GM18861 (cell line): ENCODE data around the gene CHRM4.

Experiments
- ATAC-seq: cut with Tn5 transposase; IDR thresholded peaks from one replicate; pipeline ENCODE4 v1.9.1; 2021; ENCODE audit not compliant: unreplicated experiment

Gene CHRM4

DNA sequence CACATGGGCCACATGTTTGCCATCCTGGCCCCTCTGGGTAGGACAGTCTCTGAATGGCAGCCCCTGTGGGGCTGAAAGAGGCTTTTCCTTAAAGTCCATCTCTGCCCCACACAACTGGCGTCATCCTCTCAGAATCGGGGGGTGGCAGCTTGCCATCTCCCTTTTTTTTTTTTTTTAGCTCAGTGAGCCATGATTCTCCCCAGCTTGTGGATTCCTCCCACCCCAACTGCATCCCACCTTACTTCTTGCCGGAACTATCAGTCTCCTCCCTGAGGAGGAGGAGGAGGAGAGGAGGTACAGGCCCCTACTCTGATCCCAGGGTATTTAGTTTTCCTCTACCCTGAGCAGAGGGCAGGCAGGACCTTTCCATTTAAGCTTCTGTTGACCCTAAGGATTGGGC, 40.9 kb downstream of the CHRM4 start:
- no peak for ATAC-seq

DNA sequence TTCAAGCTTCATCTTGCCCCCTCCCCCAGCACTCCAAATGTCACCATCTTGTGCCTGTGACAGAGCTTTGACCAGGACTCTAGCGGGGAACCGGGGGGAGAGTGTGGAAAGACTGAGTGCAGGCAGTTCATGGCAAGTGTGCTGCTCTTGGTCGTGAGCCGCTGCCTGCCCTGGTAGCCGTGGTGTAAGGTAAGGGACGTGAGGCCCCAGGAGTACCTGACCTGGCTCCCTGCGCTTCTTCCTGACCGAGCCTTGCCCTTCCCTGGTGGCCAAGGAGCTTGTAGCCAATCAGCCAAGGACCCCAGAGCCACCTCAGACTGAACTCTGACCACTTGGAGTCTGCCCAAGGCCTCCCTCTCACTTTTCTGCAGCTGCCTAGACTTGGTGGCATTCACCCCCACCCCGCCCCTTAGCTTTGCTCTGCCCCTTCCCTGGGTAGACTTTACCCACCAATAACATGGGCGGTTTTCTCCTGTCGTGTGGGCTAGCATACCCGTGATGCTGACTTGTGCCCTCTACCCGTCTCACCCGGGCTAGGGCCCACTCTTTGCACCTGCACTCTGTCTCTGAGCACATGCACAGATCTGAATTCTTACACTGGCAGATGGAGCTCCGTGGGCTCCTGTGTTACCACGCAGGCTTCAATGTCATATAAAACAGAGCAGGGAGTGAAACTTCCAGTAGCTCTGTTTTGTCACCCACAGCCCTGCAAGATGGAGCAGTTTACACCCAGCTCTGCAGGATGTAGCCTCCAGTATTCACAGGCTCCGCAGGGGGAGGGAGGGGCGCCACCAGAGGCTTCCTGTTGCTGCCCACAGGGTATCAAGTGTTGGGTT, 42.8 kb downstream of the CHRM4 start:
- ATAC-seq: no peak

GRCh38 chr11:46347637-46348311, 43.8 kb downstream of the CHRM4 start:
- ATAC-seq: peak; percentile 2

- ATAC-seq: peak; percentile 58
Observed at GRCh38 chr11:46346886-46347636, 44.5 kb downstream of the CHRM4 start, which contains the start of gene DGKZ. DGKZ (plus strand) TSS chr11:46347463; CDS start chr11:46347660, 197 bp downstream.

GRCh38 chr11:46345881-46346484, 45.6 kb downstream of the CHRM4 start:
- ATAC-seq: no peak

DNA sequence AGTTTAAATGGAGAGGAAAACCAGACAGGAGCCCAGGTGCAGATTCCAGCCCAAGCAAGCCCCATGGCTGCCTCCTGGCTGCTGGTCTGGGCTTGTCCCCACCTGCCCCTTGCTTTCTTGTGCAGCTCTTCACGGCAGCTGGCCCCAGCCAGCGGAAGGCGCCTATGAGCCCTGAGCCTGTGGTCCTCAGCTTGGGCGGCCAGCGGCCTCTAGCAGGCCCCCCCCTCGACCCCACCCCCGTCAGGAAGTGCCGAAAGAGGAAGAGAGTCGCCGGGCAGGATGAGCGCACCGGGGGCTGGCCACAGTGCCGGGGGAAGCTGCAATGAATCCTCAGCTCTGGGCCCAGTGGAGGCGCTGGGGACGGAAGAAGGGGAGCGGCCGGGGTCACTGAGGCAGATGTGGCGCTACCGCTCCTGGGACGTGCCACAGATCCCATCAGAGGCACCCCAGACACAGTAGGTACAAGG, 46.4 kb downstream of the CHRM4 start:
- no peak for ATAC-seq

DNA sequence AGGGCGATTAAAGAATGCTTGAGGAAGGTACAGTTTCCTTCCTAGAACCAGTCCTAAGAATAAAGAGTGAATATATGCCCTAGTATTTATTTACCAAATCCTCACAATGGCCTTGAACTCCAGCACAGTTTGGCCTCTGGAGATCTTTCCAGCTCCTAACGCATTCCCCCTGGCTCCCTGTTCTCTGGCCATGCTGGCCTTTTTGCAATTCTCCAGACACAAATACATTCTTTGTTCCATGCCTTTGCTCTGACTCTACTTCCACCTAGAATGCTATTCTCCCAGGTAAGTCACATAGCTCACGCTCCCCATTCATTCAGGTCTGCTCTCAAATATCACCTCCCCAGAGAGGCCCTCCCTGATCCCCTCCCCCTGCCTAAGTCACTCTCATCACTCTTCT, 48.1 kb downstream of the CHRM4 start:
- no peak for ATAC-seq

DNA sequence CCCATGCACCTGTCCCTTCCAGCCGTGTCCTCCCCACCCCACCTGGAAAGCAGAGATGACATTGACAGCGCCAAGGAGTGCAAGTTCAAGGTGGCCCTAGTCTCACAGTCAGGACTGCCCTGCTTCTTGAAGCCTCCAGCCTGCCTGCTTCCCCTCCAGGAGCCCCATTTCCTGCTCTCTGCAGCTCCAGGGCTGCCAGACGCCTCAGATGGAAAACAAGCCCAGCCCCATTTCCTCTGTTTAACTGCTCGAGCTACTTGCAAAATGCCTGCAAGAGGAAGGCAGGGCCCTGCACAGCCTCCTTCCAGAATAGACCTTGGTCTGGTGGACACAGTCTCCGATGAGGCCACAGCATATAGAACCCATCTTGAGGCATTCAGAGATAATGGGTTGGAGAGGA, 49.3 kb downstream of the CHRM4 start:
- no peak for ATAC-seq

DNA sequence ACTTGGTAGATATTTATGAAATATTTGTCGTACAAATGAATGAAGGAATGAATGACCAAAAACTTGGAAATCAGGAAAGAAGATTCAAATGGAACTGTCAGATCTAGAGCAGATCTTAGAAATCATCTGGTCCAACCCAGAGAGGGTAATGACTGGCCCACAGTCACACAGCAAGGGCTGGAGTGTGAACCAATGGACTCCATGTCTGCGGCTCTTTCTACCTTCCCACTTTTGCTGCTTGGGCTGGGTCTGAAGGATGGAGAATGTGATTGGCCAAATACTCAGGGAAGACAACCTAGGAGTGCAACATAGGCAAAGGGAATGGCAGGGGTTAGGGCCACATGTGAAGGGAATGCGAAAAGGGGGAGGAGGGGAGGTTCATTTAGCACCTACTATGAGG, 50.1 kb downstream of the CHRM4 start:
- no peak for ATAC-seq

DNA sequence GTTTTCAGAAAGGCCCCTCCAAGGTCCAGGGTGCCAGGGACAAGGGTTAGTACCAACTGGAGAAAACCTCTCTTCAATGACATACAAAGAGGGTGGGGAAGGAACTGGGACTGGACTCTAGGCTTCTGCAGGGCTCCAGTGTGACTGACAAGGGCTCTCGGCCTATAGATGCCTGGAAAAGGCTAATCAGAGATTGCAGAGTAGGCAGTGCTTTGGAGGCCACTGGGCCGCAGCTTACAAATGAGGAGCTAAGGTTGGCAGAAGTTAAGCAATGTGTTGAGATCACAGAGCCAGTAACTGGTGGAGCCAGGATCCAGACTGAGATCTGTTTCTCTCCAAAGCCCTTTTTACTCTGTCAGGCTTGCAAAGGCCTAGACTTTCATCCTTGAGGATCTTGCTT, 51.8 kb downstream of the CHRM4 start:
- ATAC-seq: no peak

DNA sequence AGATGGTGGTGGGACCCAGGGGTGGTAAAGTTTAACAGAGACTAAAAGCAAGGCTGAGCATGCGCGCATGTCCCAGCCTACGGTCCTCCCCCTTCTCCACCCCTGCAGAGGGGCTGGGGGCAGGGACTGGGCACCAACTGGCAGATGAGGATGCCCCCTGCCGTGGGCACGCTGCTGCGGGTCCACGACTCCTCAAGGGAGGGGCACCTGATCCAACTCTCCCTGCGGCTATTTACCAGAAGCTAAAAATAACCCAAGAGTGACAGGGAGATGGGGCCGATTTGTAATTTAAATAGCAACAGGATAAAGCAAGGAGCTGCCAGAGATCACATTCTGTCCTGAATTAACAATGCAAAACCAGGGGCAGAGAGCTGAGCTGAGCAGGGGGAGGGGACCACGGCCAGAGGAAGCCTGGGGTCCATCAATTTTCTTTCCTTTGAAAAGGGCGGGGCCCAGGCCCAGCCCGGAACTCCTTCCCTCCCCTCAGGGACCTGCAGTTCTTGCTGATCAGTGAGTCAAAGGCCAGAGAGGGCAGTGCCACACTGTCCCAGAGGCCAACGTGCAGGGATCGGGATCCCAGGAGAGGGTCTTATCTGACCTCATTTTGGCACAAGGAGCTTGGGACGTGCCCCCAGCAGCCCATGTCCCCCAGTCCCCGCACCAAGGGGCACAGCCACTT, 52.4 kb downstream of the CHRM4 start:
- no peak for ATAC-seq

- no peak for ATAC-seq
Observed at GRCh38 chr11:46338636-46338987, 53.0 kb downstream of the CHRM4 start.

DNA sequence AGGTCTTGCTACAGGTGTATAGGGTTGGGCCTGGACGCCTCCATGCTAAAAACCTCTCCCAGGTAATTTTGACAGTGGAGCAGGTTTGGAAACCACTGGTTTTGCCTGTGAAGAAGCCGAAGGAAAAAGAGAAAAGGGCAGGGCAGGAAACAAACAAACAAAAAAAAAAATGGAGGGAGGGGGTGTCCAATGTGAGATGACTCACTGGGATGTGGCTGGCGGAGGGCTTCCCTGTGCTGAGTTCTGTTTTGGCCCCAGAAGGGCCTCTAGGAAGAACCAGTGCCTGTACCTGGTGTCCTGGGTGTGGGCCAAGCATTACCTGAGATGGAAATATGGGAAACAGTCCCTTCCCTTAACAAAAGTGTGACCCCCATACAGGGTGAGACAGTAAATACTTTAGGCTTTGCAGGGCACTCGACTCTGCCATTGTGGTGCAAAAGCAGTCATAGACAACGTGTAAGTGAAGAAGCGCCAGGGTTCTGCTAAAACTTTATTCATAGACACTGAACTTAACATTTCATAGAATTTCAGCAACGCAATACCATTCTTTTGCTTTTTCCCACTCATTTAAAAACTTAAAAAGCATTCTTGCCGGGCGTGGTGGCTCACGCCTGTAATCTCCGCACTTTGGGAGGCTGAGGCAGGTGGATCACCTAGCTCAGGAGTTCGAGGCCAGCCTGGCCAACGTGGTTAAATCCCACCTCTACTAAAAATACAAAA, 53.8 kb downstream of the CHRM4 start:
- no peak for ATAC-seq

- no peak for ATAC-seq
Observed at GRCh38 chr11:46336563-46337180, 54.9 kb downstream of the CHRM4 start.

- ATAC-seq: no peak
Observed at GRCh38 chr11:46335890-46336562, 55.5 kb downstream of the CHRM4 start.

GRCh38 chr11:46335271-46335670, 56.3 kb downstream of the CHRM4 start:
- ATAC-seq: no peak

GRCh38 chr11:46334211-46334610, 57.4 kb downstream of the CHRM4 start:
- no peak for ATAC-seq
